IMR-90 (cell line): Measurements from ENCODE around the gene TRIM25. TPM values are rescaled to one million over a fixed set of nuclear protein-coding genes. Genes with fewer than 3 reads are reported as not detected.

Source experiments
- ATAC-seq: fragments of 200-7000 bp; cut with Tn5 transposase; 2 replicates; pipeline ENCODE4 v1.9.1; 2020; ENCODE audit warnings: low read depth, mild to moderate bottlenecking, moderate library complexity
- BruUV-seq: library from RNA; stranded (reverse); fragments of 400-500 nt; replicated peaks from 2 replicates; lab custom pipeline; 2021; lab: Mats Ljungman, UMichigan
- CTCF ChIA-PET: fragments of 300-600 bp; formaldehyde crosslinking; extraction: SDS; loops from one replicate; lab custom pipeline; 2021; ENCODE audit warnings: antibody characterized with exemption; lab: Yijun Ruan, JAX
- POLR2A ChIA-PET: fragments of 300-600 bp; sonication (Branson Sonifier 250); formaldehyde crosslinking; loops from one replicate; lab custom pipeline; 2022; ENCODE audit warnings: antibody characterized with exemption; ENCODE audit not compliant: unreplicated experiment; lab: Charles Lee
- DNase-seq: peaks from one replicate; pipeline ENCODE4 v3.0.0; 2013
- H2AFZ ChIP-seq: replicated peaks from 2 replicates; pipeline ENCODE3; 2013; ENCODE audit warnings: low read length, mild to moderate bottlenecking; ENCODE audit not compliant: poor library complexity
- H2AK5ac ChIP-seq: 2 replicates; pipeline ENCODE4 v1.6.1; 2013; ENCODE audit warnings: low read depth, low read length, inconsistent platforms
- H2AK9ac ChIP-seq: replicated peaks from 2 replicates; pipeline ENCODE3; 2013; ENCODE audit warnings: mild to moderate bottlenecking, low read depth, low read length, moderate library complexity; ENCODE audit not compliant: poor library complexity
- H2BK120ac ChIP-seq: 2 replicates; pipeline ENCODE4 v1.6.1; 2013; ENCODE audit warnings: low read depth, low read length, inconsistent platforms
- H2BK15ac ChIP-seq: 3 replicates; pipeline ENCODE4 v1.6.1; 2013; ENCODE audit warnings: low read depth, low read length, inconsistent platforms
- H2BK20ac ChIP-seq: 2 replicates; pipeline ENCODE4 v1.6.1; 2013; ENCODE audit warnings: low read depth, mild to moderate bottlenecking, inconsistent platforms, low read length, moderate library complexity
- H2BK5ac ChIP-seq: 2 replicates; pipeline ENCODE4 v1.6.1; 2013; ENCODE audit warnings: mild to moderate bottlenecking, low read depth, low read length, inconsistent platforms; ENCODE audit not compliant: poor library complexity, severe bottlenecking
- H3K14ac ChIP-seq: replicated peaks from 2 replicates; pipeline ENCODE4 v1.6.1; 2013; ENCODE audit warnings: low read depth, low read length, inconsistent platforms
- H3K18ac ChIP-seq: 2 replicates; pipeline ENCODE4 v1.6.1; 2013; ENCODE audit warnings: low read depth, low read length, control low read depth
- H3K23ac ChIP-seq: 2 replicates; pipeline ENCODE4 v1.6.1; 2013; ENCODE audit warnings: low read depth, low read length, inconsistent platforms
- H3K27ac ChIP-seq: 2 replicates; pipeline ENCODE4 v1.5.1; 2013; ENCODE audit warnings: mild to moderate bottlenecking, control low read depth, low read length; ENCODE audit not compliant: insufficient read depth
- H3K27me3 ChIP-seq: 2 replicates; pipeline ENCODE4 v1.6.1; 2013; ENCODE audit warnings: low read length; ENCODE audit not compliant: control insufficient read depth, insufficient read depth
- H3K36me3 ChIP-seq: 2 replicates; pipeline ENCODE4 v1.6.1; 2013; ENCODE audit warnings: low read length, mixed read lengths; ENCODE audit not compliant: control insufficient read depth, insufficient read depth
- H3K4ac ChIP-seq: 2 replicates; pipeline ENCODE4 v1.6.1; 2013; ENCODE audit warnings: low read depth, low read length, inconsistent platforms
- H3K4me1 ChIP-seq: 2 replicates; pipeline ENCODE4 v1.6.1; 2013; ENCODE audit warnings: low read length, mixed read lengths; ENCODE audit not compliant: control insufficient read depth, insufficient read depth
- H3K4me2 ChIP-seq: 2 replicates; pipeline ENCODE4 v1.6.1; 2013; ENCODE audit warnings: low read depth, mild to moderate bottlenecking, control low read depth, low read length, moderate library complexity
- H3K4me3 ChIP-seq: 2 replicates; pipeline ENCODE4 v1.5.1; 2013; ENCODE audit warnings: low read depth, mild to moderate bottlenecking, control low read depth, low read length, moderate library complexity; ENCODE audit not compliant: insufficient read depth
- H3K56ac ChIP-seq: 2 replicates; pipeline ENCODE4 v1.6.1; 2013; ENCODE audit warnings: low read length, inconsistent platforms; ENCODE audit not compliant: insufficient read depth; ENCODE audit errors: extremely low read depth
- H3K79me1 ChIP-seq, 2 experiments: 2 replicates each; pipeline ENCODE4 v1.6.1; 2013; ENCODE audit warnings: low read length in 2 of 2, inconsistent platforms in 1 of 2, low read depth in 1 of 2
- H3K9ac ChIP-seq: 2 replicates; pipeline ENCODE4 v1.6.1; 2013; ENCODE audit warnings: low read depth, low read length, control low read depth
- H3K9me1 ChIP-seq: 2 replicates; pipeline ENCODE4 v1.6.1; 2013; ENCODE audit warnings: low read length, inconsistent platforms; ENCODE audit not compliant: insufficient read depth
- H3K9me3 ChIP-seq: 2 replicates; pipeline ENCODE4 v1.6.1; 2013; ENCODE audit warnings: low read length; ENCODE audit not compliant: control insufficient read depth, insufficient read depth
- H4K20me1 ChIP-seq: 2 replicates; pipeline ENCODE4 v1.6.1; 2013; ENCODE audit warnings: low read length, inconsistent platforms; ENCODE audit not compliant: insufficient read depth
- H4K5ac ChIP-seq: 2 replicates; pipeline ENCODE4 v1.6.1; 2013; ENCODE audit warnings: mild to moderate bottlenecking, low read depth, low read length, control low read depth
- H4K8ac ChIP-seq, 2 experiments: 2 replicates each; pipeline ENCODE4 v1.6.1; 2013; ENCODE audit warnings: low read depth in 2 of 2, low read length in 2 of 2, control low read depth in 1 of 2, inconsistent platforms in 1 of 2
- H4K91ac ChIP-seq: 2 replicates; pipeline ENCODE4 v1.6.1; 2013; ENCODE audit warnings: low read depth, low read length, inconsistent platforms; ENCODE audit not compliant: insufficient read depth
- MAFK ChIP-seq: IDR thresholded peaks from 2 replicates; pipeline ENCODE4 v1.6.1; 2012; ENCODE audit warnings: low read depth, low read length, improper control_type of control experiment
- MXI1 ChIP-seq: IDR thresholded peaks from 2 replicates; pipeline ENCODE4 v1.6.1; 2012; ENCODE audit warnings: low read depth, mild to moderate bottlenecking, low read length, moderate library complexity, borderline replicate concordance
- NFE2L2 ChIP-seq: fragments of 150-350 bp; IDR thresholded peaks from 2 replicates; pipeline ENCODE4 v1.6.1; 2016; ENCODE audit warnings: low read depth, mild to moderate bottlenecking, low read length
- RFX5 ChIP-seq: IDR thresholded peaks from 2 replicates; pipeline ENCODE4 v1.8.0; 2012; ENCODE audit warnings: low read depth, mild to moderate bottlenecking, low read length, moderate library complexity
- WGBS, 2 experiments: methylation state at CpG; one replicate each; pipeline versions ENCODE4 v1.1.5 to v1.1.7; 2013; ENCODE audit warnings: missing lambda C conversion rate in 2 of 2; ENCODE audit not compliant: insufficient read length in 1 of 2; ENCODE audit errors: extremely low coverage in 2 of 2; 5-methylcytosine and 5-hydroxymethylcytosine counted together
- dilution Hi-C: fragments of 300-500 bp; cut with HindIII; formaldehyde crosslinking; loops from one replicate; pipeline ENCODE4 v1.14.3; 2018; ENCODE audit warnings: low sequenced_read_pairs; ENCODE audit not compliant: unreplicated experiment
- in situ Hi-C: fragments of 300-500 bp; cut with MboI; formaldehyde crosslinking; loops from 3 replicates; pipeline ENCODE4 v1.14.3; 2019; ENCODE audit warnings: low sequenced_read_pairs, inconsistent platforms, mixed read lengths
- intact Hi-C: fragments of 100-400 bp; cut with micrococcal nuclease; formaldehyde crosslinking; loops from 2 replicates; pipeline ENCODE4 v1.10.0; 2022
- polyA plus RNA-seq, 3 experiments: library from polyadenylated mRNA; depleted of rRNA; stranded (reverse); fragments of >200 nt; gene quantifications; 2 replicates each; pipeline ENCODE4 v1.2.3, GENCODE V29; 2012; ENCODE audit warnings: low replicate concordance in 1 of 3
- total RNA-seq: library from RNA; depleted of rRNA; stranded (reverse); fragments of >200 nt; gene quantifications from 2 replicates; pipeline ENCODE4 v1.2.3, GENCODE V29; 2012
- TF ChIP-seq, protein P1 (sequence below): fragments of 150-350 bp; IDR thresholded peaks from 2 replicates; pipeline ENCODE4 v1.6.1; 2016; ENCODE audit warnings: low read depth, mild to moderate bottlenecking, low read length, moderate library complexity, borderline replicate concordance

Gene TRIM25
- total and polyA plus RNA-seq, 2 of the 4 experiments (the other 2 are of a cell fraction) = 25.5 to 27.5 TPM

DNA sequence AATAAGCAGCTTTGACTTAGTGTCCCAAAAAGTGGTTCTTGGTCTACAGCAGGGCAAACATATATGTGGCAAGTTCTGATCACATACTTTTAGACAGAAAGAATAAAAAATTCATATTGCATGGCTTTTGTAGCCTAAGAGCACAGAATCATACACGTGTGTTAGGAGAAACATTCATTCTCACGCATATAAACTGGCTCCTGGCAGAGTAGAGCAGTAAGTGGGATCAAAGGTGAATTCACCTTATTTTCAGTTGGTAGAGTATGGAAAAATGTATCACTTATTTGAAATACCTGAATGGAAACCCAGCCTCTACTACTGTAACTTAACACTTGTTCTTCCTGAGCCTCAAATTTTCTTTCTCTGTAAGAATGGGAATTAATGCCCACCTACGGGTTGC lies 45.1 kb downstream of the TRIM25 start:
- Histone ChIP-seq H2BK120ac (no peak overlapping the region), H2BK15ac (no peak overlapping the region), H3K79me1 (no peaks in the 10 kb centered on the region), H3K27me3 (no peaks in the 10 kb centered on the region), H3K4me1 (peaks cover 4% of the 10 kb centered on the region), H3K4me2 (no peak overlapping the region), H2BK5ac (no peak overlapping the region), H3K36me3 (peaks cover 2% of the 10 kb centered on the region; the same call in 1 of the 2 replicates), H2AK5ac (no peak overlapping the region), H3K9me1 (peaks cover 5% of the 10 kb centered on the region; the same call in 1 of the 2 replicates), H2AFZ (no peak overlapping the region), H3K56ac (no peak overlapping the region), H3K9ac (no peak overlapping the region), H4K91ac (no peak overlapping the region), H3K9me3 (no peaks in the 10 kb centered on the region), H4K5ac (no peak overlapping the region), H2BK20ac (no peak overlapping the region), H3K4me3 (no peak overlapping the region), H3K27ac (no peak overlapping the region), H3K14ac (no peak overlapping the region), H2AK9ac (no peak overlapping the region), H3K18ac (no peak overlapping the region), H3K23ac (no peak overlapping the region), H4K20me1 (no peaks in the 10 kb centered on the region), H3K4ac (no peak overlapping the region), H4K8ac (no peak overlapping the region)
- dilution Hi-C loops = no loop called here
- intact Hi-C loops = no loop called here
- TF ChIP-seq MAFK = no peak
- TF ChIP-seq NFE2L2 = no peak
- TF ChIP-seq RFX5 = no peak
- TF ChIP-seq, protein P1, sequence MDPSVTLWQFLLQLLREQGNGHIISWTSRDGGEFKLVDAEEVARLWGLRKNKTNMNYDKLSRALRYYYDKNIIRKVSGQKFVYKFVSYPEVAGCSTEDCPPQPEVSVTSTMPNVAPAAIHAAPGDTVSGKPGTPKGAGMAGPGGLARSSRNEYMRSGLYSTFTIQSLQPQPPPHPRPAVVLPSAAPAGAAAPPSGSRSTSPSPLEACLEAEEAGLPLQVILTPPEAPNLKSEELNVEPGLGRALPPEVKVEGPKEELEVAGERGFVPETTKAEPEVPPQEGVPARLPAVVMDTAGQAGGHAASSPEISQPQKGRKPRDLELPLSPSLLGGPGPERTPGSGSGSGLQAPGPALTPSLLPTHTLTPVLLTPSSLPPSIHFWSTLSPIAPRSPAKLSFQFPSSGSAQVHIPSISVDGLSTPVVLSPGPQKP = no peak
- TF ChIP-seq MXI1 = no peak
- ATAC-seq (no peak), DNase-seq (no peak)
- POLR2A ChIA-PET = no interaction called here
- BruUV-seq = no TSS peak
- CTCF ChIA-PET = interaction anchor here (0.7 kb wide), 1 partner anchor 49 kb away, joined by 3 read pairs; no protein-coding TSS in a partner anchor
- no CpG with 5 or more reads among the region's 3 CpGs for WGBS, 2 experiments
- in situ Hi-C loops = no loop called here
